ENCODE measurements around the gene WNK3.

GRCh38 chrX:54291758-54292157, 66.1 kb downstream of the WNK3 start:
- TF ChIP-seq CTCF (IDR thresholded peaks at IDR 0.05; ENCODE audit: extremely low read depth in 1 of 2, insufficient read depth in 1 of 2, low read depth in 1 of 2, low read length in 2 of 2) (no peak), POLR2AphosphoS5 (IDR thresholded peaks at IDR 0.05; ENCODE audit: insufficient read depth, low read depth, low read length) (no peak), POLR2A (IDR thresholded peaks at IDR 0.05; ENCODE audit: low read depth, low read length) (no peak), EZH2 (IDR thresholded peaks at IDR 0.05; ENCODE audit: borderline replicate concordance, low read depth, low read length, severe bottlenecking) (no peak), MAX (IDR thresholded peaks at IDR 0.05; ENCODE audit: insufficient read depth, insufficient read length) (no peak)
